ENCODE data around the gene PPP2R5C. TPM values are rescaled to one million over a fixed set of nuclear protein-coding genes. Genes with fewer than 3 reads are reported as not detected.

Gene PPP2R5C
- total and polyA plus RNA-seq, 2 of the 8 experiments (the other 6 are each of a cell fraction or from before 2014, with no cell fraction given) = 49.6 to 95.9 TPM

DNA sequence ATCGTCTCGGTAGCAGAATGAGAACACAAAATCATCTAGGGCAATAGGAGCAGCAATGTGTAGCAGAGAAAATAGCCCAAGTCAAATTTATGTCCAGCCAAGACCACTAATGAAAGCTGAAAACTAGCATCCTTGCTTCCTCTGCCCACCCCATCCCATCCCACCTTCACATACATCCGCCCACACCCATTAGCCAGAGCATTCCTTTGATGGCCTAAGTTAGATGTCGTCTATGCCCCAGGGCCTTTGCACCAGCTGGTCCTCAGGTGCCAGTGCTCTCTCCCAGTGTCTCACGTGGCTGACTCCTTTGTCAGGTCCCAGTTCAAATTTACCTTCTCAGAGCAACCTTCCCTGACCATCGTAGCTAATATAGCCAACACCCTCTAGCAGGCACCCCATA is 17.8 kb upstream of the PPP2R5C start:
- Histone ChIP-seq H2BK120ac (replicated peaks; ENCODE audit: low read depth, low read length) (no peak overlapping the region), H3K27ac (ENCODE audit: low read depth, low read length) (no peak overlapping the region), H3K4me2 (ENCODE audit: insufficient read depth in 1 of 2, low read depth in 2 of 2, low read length in 2 of 2) (no peak overlapping the region), H3K4ac (replicated peaks; ENCODE audit: insufficient read length, low read depth, low read length) (no peak overlapping the region), H4K91ac (replicated peaks; ENCODE audit: insufficient read length, low read length) (no peak overlapping the region), H3K18ac (ENCODE audit: extremely low read depth, low read length) (no peak overlapping the region), H3K23me2 (ENCODE audit: low read depth, low read length) (no peaks in the 10 kb centered on the region), H2BK20ac (ENCODE audit: low read length) (no peak overlapping the region), H3K4me3 (ENCODE audit: extremely low read depth in 1 of 4, insufficient read depth in 2 of 4, low read depth in 3 of 4, low read length in 4 of 4) (no peak overlapping the region), H4K8ac (ENCODE audit: extremely low read depth, insufficient read depth, low read length) (no peak overlapping the region), H2BK12ac (ENCODE audit: low read depth, low read length) (no peak overlapping the region), H3K23ac (ENCODE audit: insufficient read length) (no peak overlapping the region), H3K4me1 (replicated peaks in 1 of 4; ENCODE audit: control insufficient read depth in 3 of 4, insufficient read depth in 4 of 4, low read length in 3 of 4) (no peaks in the 10 kb centered on the region), H3K36me3 (ENCODE audit: control insufficient read depth in 2 of 4, insufficient read depth in 4 of 4, low read length in 3 of 4) (no peaks in the 10 kb centered on the region), H4K5ac (ENCODE audit: insufficient read length, low read depth, low read length) (no peak overlapping the region), H3K9me3 (ENCODE audit: insufficient read depth in 2 of 2, low read depth in 1 of 2, low read length in 1 of 2) (peaks cover 8 to 10% of the 10 kb centered on the region in 2 experiments; a peak in 3 of 4 replicates), H3K79me2 (ENCODE audit: control insufficient read depth in 1 of 2, insufficient read depth in 2 of 2, low read length in 2 of 2) (no peaks in the 10 kb centered on the region), H3K27me3 (replicated peaks in 1 of 4; ENCODE audit: control insufficient read depth in 3 of 4, extremely low read depth in 1 of 4, insufficient read depth in 3 of 4, low read length in 3 of 4) (no peaks in the 10 kb centered on the region), H4K20me1 (replicated peaks in 1 of 2; ENCODE audit: control insufficient read depth in 1 of 2, insufficient read depth in 2 of 2, low read length in 2 of 2) (no peaks in the 10 kb centered on the region), H3K79me1 (ENCODE audit: low read depth, low read length) (no peaks in the 10 kb centered on the region), H2BK5ac (ENCODE audit: low read depth, low read length) (no peak overlapping the region), H3K14ac (ENCODE audit: insufficient read length) (no peak overlapping the region), H2AFZ (ENCODE audit: low read length) (no peak overlapping the region), H2AK5ac (ENCODE audit: low read depth, low read length) (no peak overlapping the region), H2BK15ac (ENCODE audit: low read length) (no peak overlapping the region), H3K9ac (replicated peaks in 1 of 4; ENCODE audit: extremely low read depth in 1 of 4, low read depth in 3 of 4, low read length in 3 of 4) (no peak overlapping the region), H3K56ac (replicated peaks; ENCODE audit: insufficient read length, low read depth, low read length) (no peak overlapping the region)
- ChIA-PET CTCF (ENCODE audit: partially characterized antibody) (interaction anchor here (1.5 kb wide), 1 partner anchor 13 kb away, joined by 3 read pairs; no protein-coding TSS in a partner anchor), POLR2A (ENCODE audit: partially characterized antibody) (no interaction called here)
- FAIRE-seq (no peak), DNase-seq (ENCODE audit: low read depth in 1 of 2, low spot score in 2 of 2) (no peak)
- WGBS, 2 experiments (ENCODE audit: extremely low coverage in 1 of 2, insufficient coverage in 1 of 2, insufficient read length in 1 of 2, insufficient replicate concordance in 2 of 2, low coverage in 1 of 2, low lambda C conversion rate in 2 of 2, missing lambda C conversion rate in 1 of 2) = 85% methylated on average over 6 of the region's 6 CpGs; no CpG with 5 or more reads in 1 of the 2 experiments
- no peak for TF ChIP-seq GTF2F1 (IDR thresholded peaks at IDR 0.05; ENCODE audit: borderline replicate concordance, low read depth, low read length)
- no peak for TF ChIP-seq SRF (IDR thresholded peaks at IDR 0.05; ENCODE audit: low read depth, low read length)
- TF ChIP-seq TCF12 (IDR thresholded peaks at IDR 0.05; ENCODE audit: low read depth, low read length) = no peak
- no peak for TF ChIP-seq POLR2A (IDR thresholded peaks at IDR 0.05; ENCODE audit: control extremely low read depth in 1 of 2, low read depth in 2 of 2, low read length in 2 of 2)
